HG03460 (cell line): Measurements from ENCODE around the gene DDX54.
"Not testable (repeated sequence)": the region's sequence is repeated elsewhere in the genome, so short reads cannot be mapped to it uniquely, and the experiment has no call there.

ENCODE experiments used
- ATAC-seq: cut with Tn5 transposase; IDR thresholded peaks from one replicate; pipeline ENCODE4 v1.9.1; 2021; ENCODE audit not compliant: unreplicated experiment

Gene DDX54

GRCh38 chr12:113221181-113221996 is 36.1 kb upstream of the DDX54 start, which contains the start of gene TPCN1:
Gene TPCN1 (plus strand): TSS chr12:113221464. CDS start chr12:113226853, 5,389 bp downstream.
- peak; percentile 86 for ATAC-seq

GRCh38 chr12:113220593-113221180 is 35.4 kb upstream of the DDX54 start:
- ATAC-seq = peak; percentile 0

GRCh38 chr12:113216027-113216426 is 30.7 kb upstream of the DDX54 start:
- ATAC-seq = no peak

- no peak for ATAC-seq
These were observed 29.7 kb upstream of the DDX54 start for GRCh38 chr12:113214895-113215400.

GRCh38 chr12:113211160-113211559 is 25.9 kb upstream of the DDX54 start:
- no peak for ATAC-seq

GRCh38 chr12:113208041-113208934 is 23.0 kb upstream of the DDX54 start:
- peak; percentile 75 for ATAC-seq

- no peak for ATAC-seq
These were observed 22.3 kb upstream of the DDX54 start for GRCh38 chr12:113207613-113208040.

GRCh38 chr12:113206802-113207201 is 21.5 kb upstream of the DDX54 start:
- ATAC-seq = not testable (repeated sequence)

GRCh38 chr12:113204804-113205203 is 19.5 kb upstream of the DDX54 start:
- ATAC-seq = no peak

- no peak for ATAC-seq
These were observed 18.8 kb upstream of the DDX54 start for GRCh38 chr12:113203852-113204760.

GRCh38 chr12:113202300-113203075 is 17.2 kb upstream of the DDX54 start:
- ATAC-seq = no peak

- ATAC-seq = no peak
These were observed 16.2 kb upstream of the DDX54 start for GRCh38 chr12:113201187-113202177.

GRCh38 chr12:113200021-113200797 is 14.9 kb upstream of the DDX54 start:
- no peak for ATAC-seq

GRCh38 chr12:113198296-113198695 is 13.0 kb upstream of the DDX54 start:
- ATAC-seq = no peak

GRCh38 chr12:113197518-113198077 is 12.3 kb upstream of the DDX54 start:
- no peak for ATAC-seq

GRCh38 chr12:113196990-113197389 is 11.7 kb upstream of the DDX54 start:
- peak; percentile 70 for ATAC-seq

GRCh38 chr12:113196582-113196981 is 11.3 kb upstream of the DDX54 start:
- ATAC-seq = no peak
